Smooth muscle cell of the brain vasculature (primary cell): ENCODE data around the gene NUTM2G.
"Not testable (repeated sequence)": the region's sequence is repeated elsewhere in the genome, so short reads cannot be mapped to it uniquely, and the experiment has no call there.

Experiments used
- DNase-seq: peaks from one replicate; pipeline ENCODE4 v3.0.0-alpha.2; 2012; ENCODE audit warnings: low read depth, low spot score

Gene NUTM2G, protein sequence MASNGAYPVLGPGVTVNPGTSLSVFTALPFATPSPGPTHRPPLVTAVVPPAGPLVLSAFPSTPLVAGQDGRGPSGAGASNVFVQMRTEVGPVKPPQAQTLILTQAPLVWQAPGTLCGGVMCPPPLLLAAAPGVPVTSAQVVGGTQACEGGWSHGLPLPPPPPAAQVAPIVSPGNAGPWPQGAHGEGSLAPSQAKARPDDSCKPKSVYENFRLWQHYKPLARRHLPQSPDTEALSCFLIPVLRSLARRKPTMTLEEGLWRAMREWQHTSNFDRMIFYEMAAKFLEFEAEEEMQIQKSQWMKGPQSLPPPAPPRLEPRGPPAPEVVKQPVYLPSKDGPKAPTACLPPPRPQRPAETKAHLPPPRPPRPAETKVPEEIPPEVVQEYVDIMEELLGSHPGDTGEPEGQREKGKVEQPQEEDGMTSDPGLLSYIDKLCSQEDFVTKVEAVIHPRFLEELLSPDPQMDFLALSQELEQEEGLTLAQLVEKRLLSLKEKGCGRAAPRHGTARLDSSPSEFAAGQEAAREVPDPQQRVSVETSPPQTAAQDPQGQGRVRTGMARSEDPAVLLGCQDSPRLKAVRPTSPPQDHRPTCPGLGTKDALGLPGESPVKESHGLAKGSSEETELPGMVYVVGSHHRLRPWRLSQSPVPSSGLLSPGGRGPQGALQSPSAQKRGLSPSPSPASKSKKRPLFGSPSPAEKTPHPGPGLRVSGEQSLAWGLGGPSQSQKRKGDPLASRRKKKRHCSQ

DNA sequence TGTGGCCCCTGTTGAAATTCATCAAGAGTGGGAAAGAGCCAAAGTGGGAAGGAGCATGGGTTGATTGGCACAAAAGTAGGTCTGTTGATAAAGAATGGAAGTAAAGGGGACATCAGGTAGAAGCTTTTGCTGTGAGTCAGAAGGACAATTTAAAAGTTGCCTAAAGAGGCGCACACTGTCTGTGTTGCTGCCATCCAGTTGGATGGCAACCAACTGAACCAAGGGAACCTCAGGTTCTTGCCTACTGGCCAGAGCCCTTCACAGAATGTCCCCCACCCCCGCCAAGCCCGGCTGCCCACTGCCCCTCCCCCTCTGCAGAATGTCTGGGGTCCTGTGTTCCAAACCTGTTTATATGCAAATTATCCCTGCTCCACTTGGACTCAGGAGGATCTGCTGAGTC is at the start of gene NUTM2G:
TSS of gene NUTM2G (plus strand) at position 301 of the 400 bp plus-strand sequence. CDS start 182 bp downstream, outside the sequence.
- not testable (repeated sequence) for DNase-seq

DNA sequence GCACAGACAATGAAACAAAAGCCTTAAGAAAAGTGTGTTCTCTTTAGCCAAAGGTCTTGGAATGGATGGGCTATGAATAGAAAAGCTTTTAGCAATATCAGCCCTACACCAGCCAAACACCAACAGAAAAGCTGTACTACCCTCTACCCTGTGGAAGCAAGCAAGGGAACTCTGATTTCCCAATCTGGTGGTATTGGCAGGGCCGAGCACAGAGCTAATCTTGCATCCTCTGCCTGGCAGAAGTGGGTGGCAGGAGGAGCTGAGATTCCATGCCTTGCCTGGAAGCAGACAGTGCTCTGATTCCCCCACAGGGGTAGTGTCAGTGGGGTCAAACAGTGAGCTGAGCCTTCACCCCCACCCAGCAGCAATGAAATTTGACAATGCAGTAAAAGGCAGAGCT is 44.7 kb upstream of the NUTM2G start:
- no peak for DNase-seq

DNA sequence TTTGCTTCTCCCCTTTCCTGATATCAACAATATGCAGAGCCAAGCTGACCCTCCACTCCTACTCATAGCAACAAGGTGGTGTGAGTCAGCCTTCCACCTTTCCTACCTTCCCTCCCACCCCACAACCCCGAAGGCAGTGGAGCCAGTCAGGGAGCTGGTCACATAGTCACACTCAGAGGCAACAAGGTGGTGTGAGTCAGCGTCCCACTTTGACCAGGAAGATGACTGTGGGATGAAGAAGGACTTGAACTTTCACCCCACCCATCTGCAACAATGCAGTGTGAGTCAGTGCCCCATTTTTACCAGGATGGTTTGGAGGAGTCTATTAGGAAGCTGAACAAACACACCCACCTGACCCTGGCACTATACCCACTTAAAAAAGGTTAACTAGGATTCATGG is 44.2 kb upstream of the NUTM2G start:
- no peak for DNase-seq

DNA sequence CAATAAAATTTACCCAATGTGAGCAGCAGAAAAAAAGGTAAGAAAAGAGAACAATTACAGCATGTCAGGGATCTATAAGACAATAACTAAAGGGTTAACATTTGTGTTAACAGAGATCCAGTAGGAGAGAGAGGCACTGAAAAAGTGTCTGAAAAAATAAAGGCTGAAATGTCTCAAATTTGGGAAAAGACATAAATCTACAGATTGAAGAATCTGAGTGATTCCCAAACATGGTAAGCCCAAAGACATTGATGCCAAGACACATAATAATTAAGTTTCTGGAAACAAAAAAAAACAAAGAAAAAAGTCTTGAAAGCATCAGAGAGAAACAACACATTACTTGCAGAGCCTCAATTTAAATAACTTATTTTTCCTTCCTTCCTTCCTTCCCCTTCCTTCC is 43.2 kb upstream of the NUTM2G start:
- DNase-seq = no peak

DNA sequence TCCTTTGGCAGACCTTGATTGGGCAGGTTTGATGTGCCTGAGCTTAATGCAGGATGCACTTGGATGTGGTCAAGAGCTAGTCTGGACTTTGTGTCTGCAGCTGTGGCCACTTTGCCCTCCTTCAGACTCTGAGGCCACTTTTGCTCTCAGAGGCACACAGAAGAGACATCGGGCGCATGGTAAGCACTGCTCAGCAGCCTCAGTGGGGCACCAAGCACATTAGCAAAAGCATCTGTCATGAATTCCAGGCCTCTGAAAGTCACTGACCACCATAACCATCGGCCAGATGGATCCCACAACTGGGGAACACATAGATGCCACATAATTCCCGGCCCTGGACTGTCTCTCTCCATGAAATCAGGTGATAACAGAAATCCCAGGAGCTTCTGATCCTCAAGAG is 40.1 kb upstream of the NUTM2G start:
- DNase-seq = no peak

DNA sequence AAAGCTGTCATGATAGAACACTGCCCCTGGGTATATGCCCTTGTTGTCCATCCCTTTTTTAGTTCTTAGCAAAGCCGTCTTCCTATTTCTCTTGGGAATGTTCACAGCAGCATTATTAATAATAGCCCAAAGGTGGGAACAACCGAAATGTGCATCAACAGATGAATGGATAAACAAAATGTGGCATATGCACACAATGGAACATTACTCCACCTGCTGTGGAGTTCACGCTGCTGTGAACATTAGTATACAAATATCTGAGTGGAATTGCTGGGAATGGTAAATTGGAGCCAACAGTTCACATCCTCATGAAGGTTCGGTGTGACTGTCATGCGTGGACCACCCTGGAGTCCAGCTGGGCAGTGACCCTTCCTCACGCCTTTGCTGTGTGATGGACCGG is 36.5 kb upstream of the NUTM2G start:
- no peak for DNase-seq

DNA sequence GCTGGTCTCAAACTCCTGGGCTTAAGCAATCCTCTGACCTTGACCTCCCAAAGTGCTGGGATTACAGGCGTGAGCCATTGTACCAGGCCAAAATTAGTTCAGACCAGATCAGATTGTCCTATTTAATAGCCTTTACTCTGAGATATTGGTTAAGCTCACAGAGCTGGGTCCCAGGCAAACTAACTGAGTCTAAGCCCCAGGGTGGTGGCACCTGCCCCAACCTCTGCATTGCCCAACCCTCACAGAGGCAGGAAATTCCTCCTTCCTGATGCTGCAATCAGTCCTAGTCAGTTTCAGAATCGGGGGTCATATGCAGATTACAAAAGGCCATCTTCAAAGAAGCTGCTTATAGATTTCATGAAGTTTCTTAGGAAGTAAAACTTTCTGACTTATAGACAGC is 28.6 kb upstream of the NUTM2G start:
- not testable (repeated sequence) for DNase-seq

DNA sequence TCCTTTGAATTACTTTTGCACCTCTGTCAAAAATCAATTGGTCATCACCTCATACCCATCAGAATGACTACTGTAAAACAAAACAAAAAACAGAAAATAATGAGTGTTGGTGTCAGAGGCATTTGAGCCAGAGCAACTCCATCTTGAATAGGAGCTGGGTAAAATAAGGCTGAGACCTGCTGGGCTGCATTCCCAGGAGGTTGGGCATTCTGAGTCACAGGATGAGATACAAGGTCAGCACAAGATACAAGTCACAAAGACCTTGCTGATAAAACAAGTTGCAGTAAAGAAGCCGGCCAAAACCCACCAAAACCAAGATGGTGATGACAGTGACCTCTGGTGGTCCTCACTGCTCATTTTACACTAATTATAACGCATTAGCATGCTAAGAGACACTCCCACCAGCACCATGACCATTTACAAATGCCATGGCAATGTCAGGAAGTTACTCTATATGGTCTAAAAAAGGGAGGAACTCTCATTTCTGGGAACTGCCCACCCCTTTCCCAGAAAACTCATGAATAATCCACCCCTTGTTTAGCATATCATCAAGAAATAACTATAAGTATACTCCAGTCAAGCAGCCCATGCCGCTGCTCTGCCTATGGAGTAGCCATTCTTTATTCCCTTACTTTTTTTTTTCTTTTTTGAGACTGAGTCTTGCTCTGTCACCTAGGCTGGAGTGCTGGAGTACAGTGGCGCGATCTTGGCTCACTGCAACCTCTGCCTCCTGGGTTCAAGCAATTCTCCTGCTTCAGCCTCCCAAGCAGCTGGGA is 23.5 kb upstream of the NUTM2G start:
- DNase-seq = not testable (repeated sequence)

DNA sequence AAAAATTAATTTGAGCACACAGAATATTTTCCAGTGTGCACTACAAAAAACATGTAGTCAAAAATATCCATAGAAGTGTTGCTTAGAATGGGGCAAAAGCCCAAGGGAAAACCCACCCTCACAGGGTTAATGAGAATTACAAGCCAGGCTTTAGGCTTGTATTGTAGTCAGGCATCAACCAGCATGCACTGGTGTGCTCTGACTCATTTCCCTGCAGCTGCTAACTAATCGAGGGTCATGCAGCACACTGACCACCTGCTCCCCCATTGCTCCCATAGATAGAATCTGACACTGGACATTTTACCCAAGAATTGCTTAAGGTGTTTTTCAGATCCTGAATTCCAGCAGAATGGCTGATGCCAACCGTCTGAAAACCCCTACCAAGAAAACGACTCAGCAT is 20.2 kb upstream of the NUTM2G start:
- DNase-seq = not testable (repeated sequence)

DNA sequence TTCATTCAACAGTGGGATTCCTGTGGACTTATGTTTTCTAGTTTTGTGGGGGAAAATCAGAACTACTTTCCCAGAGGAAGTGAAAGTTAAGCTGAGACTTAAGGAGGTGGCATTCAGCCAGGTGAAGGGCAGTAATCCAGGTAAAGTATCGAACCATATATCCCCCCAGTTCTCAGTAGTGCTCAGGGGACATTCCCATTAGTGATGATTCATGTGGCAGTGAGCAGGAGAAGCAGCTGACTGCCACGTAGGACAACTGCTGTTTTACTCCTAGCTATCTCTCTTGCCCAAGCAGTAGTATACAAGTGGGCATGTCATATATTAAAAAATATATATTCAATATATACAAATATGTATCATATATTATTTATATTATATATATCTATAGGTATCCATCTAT is 13.1 kb upstream of the NUTM2G start:
- DNase-seq = not testable (repeated sequence)

DNA sequence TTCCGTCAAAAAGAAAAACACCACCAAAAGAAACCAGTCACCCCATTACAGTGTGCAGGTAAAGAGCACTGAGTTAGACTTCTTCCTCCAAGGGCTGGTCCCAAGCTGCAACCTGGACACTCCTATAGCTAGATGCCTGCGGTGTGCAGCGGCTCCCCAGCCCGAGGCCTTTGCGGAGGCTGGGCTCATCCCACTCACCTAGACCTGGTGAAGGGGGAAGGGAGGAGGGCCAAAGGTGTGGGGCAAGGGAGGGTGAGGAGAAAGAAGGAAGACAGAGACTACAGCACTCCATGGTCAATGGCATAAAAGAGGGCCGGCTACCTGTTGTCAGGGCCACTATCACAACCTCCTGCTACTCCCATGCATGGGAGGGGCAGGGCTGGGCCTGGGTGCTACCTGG is 12.1 kb upstream of the NUTM2G start:
- not testable (repeated sequence) for DNase-seq

DNA sequence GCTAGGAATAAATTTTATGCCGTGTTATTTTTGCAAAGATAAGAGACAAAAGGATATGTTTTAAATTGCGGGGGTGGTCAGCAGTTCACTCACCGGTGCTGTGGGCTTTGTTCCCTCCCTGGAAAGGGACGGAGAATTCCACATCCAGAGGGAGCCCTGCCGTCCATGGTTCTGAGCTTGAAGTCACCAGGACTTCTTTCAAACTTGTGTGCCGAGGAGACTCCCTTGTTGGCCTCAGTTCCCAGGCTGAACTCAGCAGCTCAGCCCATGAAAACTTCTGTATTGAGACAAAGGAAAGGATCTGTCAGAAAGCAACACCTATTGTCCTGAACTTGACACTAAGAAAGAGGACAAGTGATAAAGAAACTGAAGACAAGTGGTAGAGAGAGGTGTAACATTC is 10.1 kb upstream of the NUTM2G start:
- not testable (repeated sequence) for DNase-seq

DNA sequence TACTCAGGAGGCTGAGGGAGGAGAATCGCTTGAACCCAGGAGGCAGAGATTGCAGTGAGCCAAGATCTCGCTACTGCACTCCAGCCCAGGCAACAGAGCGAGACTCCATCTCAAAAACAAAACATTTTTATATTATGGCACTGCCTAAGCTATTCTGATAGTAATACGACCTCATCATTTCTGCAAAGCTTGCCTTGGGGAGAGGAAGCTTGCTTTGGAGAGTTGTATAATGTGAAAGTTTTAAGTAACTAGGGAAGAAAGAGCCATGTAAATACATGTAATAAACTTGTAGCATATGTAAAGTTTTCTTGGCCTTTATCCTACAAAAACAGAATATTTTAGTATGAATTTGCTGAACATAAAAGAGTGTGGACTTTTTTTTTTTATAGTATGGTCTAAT is 7.8 kb upstream of the NUTM2G start:
- not testable (repeated sequence) for DNase-seq

DNA sequence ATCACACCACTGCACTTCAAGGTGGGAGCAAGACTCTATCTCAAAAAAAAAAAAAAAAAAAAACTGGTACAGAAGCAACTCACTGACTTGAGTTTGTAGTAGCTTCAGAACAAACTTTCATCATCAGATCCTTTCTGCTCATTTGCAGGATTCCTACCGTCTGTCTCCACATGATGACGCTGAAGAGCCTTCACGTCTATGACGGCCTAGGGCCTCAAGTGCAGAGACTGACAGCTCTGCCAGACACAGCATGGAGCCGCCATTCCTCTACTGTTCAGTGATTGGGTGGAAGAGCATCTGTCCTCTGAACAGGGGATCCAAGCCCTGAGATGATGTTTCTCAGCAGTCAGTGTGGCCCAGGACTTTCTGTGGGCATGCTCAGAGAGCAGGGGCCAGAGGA is 3.1 kb upstream of the NUTM2G start:
- DNase-seq = not testable (repeated sequence)

DNA sequence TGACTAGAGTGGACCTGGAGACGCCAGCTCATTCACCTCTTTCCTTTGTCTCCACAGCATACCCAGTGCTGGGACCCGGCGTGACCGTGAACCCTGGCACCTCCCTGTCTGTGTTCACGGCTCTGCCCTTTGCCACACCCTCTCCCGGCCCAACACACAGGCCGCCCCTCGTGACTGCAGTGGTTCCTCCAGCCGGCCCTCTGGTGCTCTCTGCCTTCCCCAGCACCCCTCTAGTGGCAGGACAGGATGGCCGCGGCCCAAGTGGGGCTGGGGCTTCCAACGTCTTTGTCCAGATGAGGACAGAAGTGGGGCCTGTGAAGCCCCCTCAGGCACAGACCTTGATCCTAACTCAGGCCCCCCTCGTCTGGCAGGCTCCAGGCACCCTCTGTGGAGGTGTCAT is 3.0 kb downstream of the NUTM2G start:
- DNase-seq = not testable (repeated sequence)

DNA sequence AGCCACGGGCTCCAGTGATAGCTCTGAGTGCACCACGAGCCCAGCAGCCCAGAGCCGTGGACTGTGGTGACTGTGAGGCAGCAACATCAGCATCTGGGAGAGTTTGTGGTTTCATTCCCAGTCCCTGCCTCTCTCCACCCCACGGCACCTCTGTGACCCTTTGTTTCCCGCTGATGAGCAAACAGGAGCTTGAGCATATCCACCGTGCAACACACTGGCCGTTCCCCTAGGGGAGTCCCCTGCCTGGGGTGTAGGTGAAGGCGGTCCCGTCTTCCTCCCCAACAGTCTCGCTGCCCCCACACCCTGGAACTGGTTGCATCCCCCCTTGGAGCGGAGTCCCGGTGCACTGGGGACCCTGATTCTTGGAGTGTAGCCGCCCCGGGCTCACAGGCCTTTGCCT is 5.5 kb downstream of the NUTM2G start:
- not testable (repeated sequence) for DNase-seq

DNA sequence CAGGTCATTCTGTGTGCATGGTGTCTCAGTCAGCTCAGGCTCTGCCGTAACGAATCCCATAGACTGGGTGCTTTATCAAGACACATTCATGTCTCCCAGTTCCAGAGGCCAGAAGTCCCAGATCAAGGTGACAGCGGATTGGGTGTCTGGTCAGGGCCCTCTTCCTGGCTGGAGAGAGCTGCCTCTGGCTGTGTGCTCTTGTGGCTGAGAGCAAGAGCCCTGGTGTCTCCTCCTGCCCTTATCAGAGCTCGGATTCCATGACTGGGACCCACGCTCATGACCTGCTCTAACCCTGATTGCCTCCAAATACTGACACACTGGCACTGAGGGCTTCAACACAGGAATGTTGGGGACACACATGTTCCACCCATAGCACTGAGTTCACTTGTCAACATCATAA is 6.1 kb downstream of the NUTM2G start:
- not testable (repeated sequence) for DNase-seq

DNA sequence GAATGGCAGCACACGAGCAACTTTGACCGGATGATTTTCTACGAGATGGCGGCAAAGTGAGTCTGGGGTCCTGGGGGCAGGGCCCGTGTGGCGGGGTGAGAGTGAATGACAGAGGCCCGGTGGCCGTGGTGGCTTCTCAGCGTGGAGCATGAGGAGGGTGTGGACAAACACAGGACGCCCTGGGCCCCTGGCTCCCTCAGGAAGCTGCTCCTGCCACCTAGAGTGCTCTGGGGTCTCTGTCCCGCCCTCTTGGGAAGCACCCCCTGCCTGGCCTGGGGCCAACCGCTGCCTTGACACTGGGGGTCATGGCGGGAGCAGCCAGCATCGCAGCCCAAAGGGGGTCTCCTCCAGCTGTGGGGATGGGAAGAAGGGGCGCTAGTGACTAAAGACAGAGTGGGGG is 6.8 kb downstream of the NUTM2G start:
- not testable (repeated sequence) for DNase-seq

DNA sequence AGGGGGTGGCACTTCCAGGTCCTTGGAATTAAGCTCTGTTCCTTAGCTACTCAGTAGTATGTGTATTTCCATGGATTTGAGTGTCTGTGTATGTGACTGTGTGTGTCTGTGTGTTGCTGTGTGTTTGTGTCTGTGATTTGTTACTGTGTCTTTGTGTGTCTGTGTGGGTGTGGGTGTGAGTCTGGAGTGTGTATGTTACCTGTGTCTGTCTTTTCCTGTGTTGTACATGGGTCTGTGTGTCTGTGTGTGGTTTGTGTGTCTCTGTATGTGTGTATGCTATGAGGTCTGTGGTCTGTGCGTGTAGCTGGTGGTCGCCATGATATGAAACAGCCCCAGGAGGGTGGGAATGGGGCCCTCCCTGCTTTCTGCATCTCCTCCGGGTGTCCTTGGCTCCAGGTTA is 8.8 kb downstream of the NUTM2G start:
- not testable (repeated sequence) for DNase-seq

DNA sequence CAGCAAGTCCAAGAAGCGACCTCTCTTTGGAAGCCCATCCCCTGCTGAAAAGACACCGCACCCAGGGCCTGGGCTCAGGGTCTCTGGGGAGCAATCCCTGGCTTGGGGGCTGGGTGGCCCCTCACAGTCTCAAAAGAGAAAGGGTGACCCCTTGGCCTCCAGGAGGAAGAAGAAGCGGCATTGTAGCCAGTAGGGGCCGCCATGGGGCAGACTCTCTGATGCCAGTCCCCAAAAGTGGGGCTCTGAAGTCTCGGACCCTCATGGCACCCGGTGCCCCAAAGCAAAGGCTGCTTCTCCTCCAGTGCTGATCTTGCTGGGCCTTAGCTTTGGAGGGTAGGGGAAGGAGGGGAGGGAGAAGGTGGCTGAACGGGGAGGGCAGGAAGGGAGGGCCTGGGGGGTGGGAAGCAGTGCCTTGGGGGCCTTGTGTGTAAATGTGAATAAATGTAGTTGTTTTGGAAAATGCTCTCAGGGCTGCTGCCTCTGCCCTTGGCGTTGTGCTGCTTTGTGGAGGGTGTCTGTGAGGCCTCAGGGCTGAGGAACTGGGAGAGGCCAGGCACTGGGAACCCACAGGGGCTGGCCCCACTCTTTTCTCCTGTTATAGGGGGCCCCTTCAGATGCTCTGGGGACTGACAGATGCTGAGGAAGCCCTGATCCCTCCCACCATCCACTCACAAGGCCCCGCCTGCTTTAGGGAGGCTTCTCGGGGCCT is 10.5 kb downstream of the NUTM2G start:
- not testable (repeated sequence) for DNase-seq

DNA sequence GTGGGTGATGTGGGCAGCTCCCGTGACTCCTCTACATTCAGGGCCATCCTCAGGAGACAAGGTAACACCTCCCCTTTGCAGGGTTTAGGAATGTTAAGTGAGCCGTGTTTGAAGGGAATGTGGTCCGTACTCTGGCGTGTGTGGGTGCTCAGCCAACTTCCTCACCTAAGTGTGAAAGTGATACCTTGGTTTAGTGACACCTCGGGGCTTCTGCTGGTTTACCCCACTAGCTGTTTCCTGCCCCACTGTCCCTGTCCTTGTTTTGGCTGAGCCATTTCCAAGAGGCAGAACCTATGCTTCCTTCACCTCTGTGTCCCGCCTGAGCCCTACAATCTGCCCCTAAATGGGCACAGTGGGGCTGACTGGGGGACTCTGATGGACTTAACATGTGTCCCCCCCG is 12.3 kb downstream of the NUTM2G start:
- DNase-seq = not testable (repeated sequence)
